Activated CD4-positive, CD25-positive, alpha-beta regulatory T cell treated with anti-CD3 and anti-CD28 coated beads, Interleukin-2, amount 50 U/mL, for 72 hours (primary cell): ENCODE measurements around the gene TOX4.

ENCODE experiments used
- DNase-seq: peaks from one replicate; pipeline ENCODE4 v3.0.0; 2021

TOX4 gene

GRCh38 chr14:21505012-21505553 is 28.1 kb downstream of the TOX4 start:
- no peak for DNase-seq

- no peak for DNase-seq
Observed at GRCh38 chr14:21506557-21506956, 29.6 kb downstream of the TOX4 start.

- DNase-seq, result no peak
Observed at GRCh38 chr14:21509432-21510143, 32.6 kb downstream of the TOX4 start.

GRCh38 chr14:21510735-21511657 is 34.0 kb downstream of the TOX4 start, which contains the start of gene METTL3:
METTL3 (minus strand) TSS chr14:21511340; CDS start chr14:21511223, 117 bp downstream.
- DNase-seq, result peak; percentile 88

- no peak for DNase-seq
Observed at GRCh38 chr14:21514341-21514740, 37.3 kb downstream of the TOX4 start.

GRCh38 chr14:21518725-21519124 is 41.7 kb downstream of the TOX4 start:
- DNase-seq, result no peak

GRCh38 chr14:21520767-21521166 is 43.8 kb downstream of the TOX4 start:
- no peak for DNase-seq

GRCh38 chr14:21521501-21521900 is 44.5 kb downstream of the TOX4 start:
- DNase-seq, result no peak

GRCh38 chr14:21523203-21523602 is 46.2 kb downstream of the TOX4 start:
- DNase-seq, result no peak

GRCh38 chr14:21524575-21525490 is 47.8 kb downstream of the TOX4 start:
- no peak for DNase-seq

GRCh38 chr14:21525571-21525961 is 48.6 kb downstream of the TOX4 start:
- DNase-seq, result no peak

- DNase-seq, result peak; percentile 57
Observed at GRCh38 chr14:21525962-21526671, 49.1 kb downstream of the TOX4 start, which contains the start of gene SALL2. SALL2 (minus strand) TSS chr14:21526346; CDS start chr14:21526127, 219 bp downstream.

- no peak for DNase-seq
Observed at GRCh38 chr14:21526672-21527317, 49.8 kb downstream of the TOX4 start.

- DNase-seq, result no peak
Observed at GRCh38 chr14:21527318-21527679, 50.3 kb downstream of the TOX4 start.

GRCh38 chr14:21528381-21529348 is 51.7 kb downstream of the TOX4 start:
- no peak for DNase-seq

GRCh38 chr14:21529515-21529914 is 52.5 kb downstream of the TOX4 start:
- DNase-seq, result no peak

GRCh38 chr14:21533294-21533693 is 56.3 kb downstream of the TOX4 start:
- DNase-seq, result no peak

GRCh38 chr14:21534576-21534975 is 57.6 kb downstream of the TOX4 start:
- DNase-seq, result no peak

GRCh38 chr14:21535545-21536417 is 58.8 kb downstream of the TOX4 start:
- no peak for DNase-seq
